Measurements from ENCODE around the gene ZDHHC21. TPM values are rescaled to one million over a fixed set of nuclear protein-coding genes. Genes with fewer than 3 reads are reported as not detected.
A peak's percentile ranks its signal among the peaks of the same experiment; 100 is the strongest.

Gene ZDHHC21
- total and polyA plus RNA-seq, 2 of the 8 experiments (the other 6 are each of a cell fraction or from before 2014, with no cell fraction given) = 1.9 to 6.0 TPM

DNA sequence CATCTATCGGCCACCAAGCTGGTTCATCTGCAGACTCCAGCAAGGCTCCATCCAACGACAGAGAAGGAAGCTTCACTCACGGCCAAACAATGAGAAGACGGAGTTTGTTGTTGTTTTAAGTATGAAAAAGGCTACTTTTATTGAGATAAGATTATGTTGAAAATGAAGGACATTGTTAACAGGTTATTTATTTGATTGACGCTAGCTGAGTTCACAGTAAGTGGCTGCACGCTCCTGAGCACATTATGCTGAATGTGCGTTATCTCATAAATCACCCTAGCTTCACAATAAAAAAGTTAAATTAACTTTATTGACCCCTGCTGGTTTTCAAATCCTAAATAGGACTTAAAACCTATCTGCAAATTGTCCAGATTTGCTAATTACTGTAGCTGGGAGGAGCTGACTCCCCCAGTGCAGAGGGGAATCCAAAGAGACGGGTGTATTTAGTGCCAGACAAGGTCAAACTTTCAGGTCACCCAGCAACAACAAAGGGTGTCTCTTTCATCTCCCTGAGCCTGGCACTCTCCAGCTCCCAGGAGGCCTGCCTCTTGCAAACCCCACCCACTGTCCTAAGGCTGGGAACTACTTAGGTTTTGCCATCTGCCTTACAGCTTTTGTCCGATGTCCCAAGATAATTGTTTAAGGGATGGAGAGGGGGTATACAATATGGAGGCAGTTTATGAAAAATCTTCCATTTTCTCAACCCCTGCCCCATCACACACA, 129.2 kb downstream of the ZDHHC21 start:
- H3K27ac ChIP-seq (ENCODE audit: low read depth, low read length) = no peak overlapping the region
- DNase-seq (ENCODE audit: low read depth in 1 of 2, low spot score in 2 of 2) (no peak), FAIRE-seq (no peak)
- peaks cover 0 to 9% (median 3%) of the 10 kb centered on the region in 4 experiments; a peak in 4 of 7 replicates for H3K4me1 ChIP-seq (replicated peaks in 1 of 4; ENCODE audit: control insufficient read depth in 3 of 4, insufficient read depth in 4 of 4, low read length in 3 of 4)
- no peak overlapping the region for H3K4me3 ChIP-seq (ENCODE audit: extremely low read depth in 1 of 4, insufficient read depth in 2 of 4, low read depth in 3 of 4, low read length in 4 of 4)
- H2BK15ac ChIP-seq (ENCODE audit: low read length) = no peak overlapping the region
- no peak overlapping the region for H2AFZ ChIP-seq (ENCODE audit: low read length)
- H3K18ac ChIP-seq (ENCODE audit: extremely low read depth, low read length) = no peak overlapping the region
- peaks cover 1% of the 10 kb centered on the region; the same call in 1 of the 2 replicates for H3K23me2 ChIP-seq (ENCODE audit: low read depth, low read length)
- no peaks in the 10 kb centered on the region for H3K79me1 ChIP-seq (ENCODE audit: low read depth, low read length)
- H4K91ac ChIP-seq (replicated peaks; ENCODE audit: insufficient read length, low read length) = no peak overlapping the region
- H2BK12ac ChIP-seq (ENCODE audit: low read depth, low read length) = 0 out of 2 replicates have a peak overlapping the region, but pooled peaks have one; percentile 4
- H3K56ac ChIP-seq (replicated peaks; ENCODE audit: insufficient read length, low read depth, low read length) = no peak overlapping the region
- no peak overlapping the region for H4K5ac ChIP-seq (ENCODE audit: insufficient read length, low read depth, low read length)
- ChIA-PET POLR2A (ENCODE audit: partially characterized antibody) (interaction anchor here (1.4 to 2.7 kb wide), 2 partner anchors 9 to 16 kb away, joined by 3 to 11 read pairs; no protein-coding TSS in a partner anchor), CTCF (ENCODE audit: partially characterized antibody) (interaction anchor here (0.6 to 2.4 kb wide), 13 partner anchors 8 to 1187 kb away, joined by 3 to 11 read pairs (median 3); no protein-coding TSS in a partner anchor)
- no peaks in the 10 kb centered on the region for H4K20me1 ChIP-seq (replicated peaks in 1 of 2; ENCODE audit: control insufficient read depth in 1 of 2, insufficient read depth in 2 of 2, low read length in 2 of 2)
- H2BK120ac ChIP-seq (replicated peaks; ENCODE audit: low read depth, low read length) = no peak overlapping the region
- no peaks in the 10 kb centered on the region for H3K36me3 ChIP-seq (ENCODE audit: control insufficient read depth in 2 of 4, insufficient read depth in 4 of 4, low read length in 3 of 4)
- H3K9ac ChIP-seq (replicated peaks in 1 of 4; ENCODE audit: extremely low read depth in 1 of 4, low read depth in 3 of 4, low read length in 3 of 4) = no peak overlapping the region
- no peaks in the 10 kb centered on the region for H3K9me3 ChIP-seq (ENCODE audit: insufficient read depth in 2 of 2, low read depth in 1 of 2, low read length in 1 of 2)
- no peak overlapping the region for H4K8ac ChIP-seq (ENCODE audit: extremely low read depth, insufficient read depth, low read length)
- H3K23ac ChIP-seq (ENCODE audit: insufficient read length) = no peak overlapping the region
- H3K14ac ChIP-seq (ENCODE audit: insufficient read length) = no peak overlapping the region
- 89% methylated on average over 9 of the region's 9 CpGs; no CpG with 5 or more reads in 1 of the 2 experiments for WGBS, 2 experiments (ENCODE audit: extremely low coverage in 1 of 2, insufficient coverage in 1 of 2, insufficient read length in 1 of 2, insufficient replicate concordance in 2 of 2, low coverage in 1 of 2, low lambda C conversion rate in 2 of 2, missing lambda C conversion rate in 1 of 2)
- H2BK20ac ChIP-seq (ENCODE audit: low read length) = no peak overlapping the region
- H2AK5ac ChIP-seq (ENCODE audit: low read depth, low read length) = no peak overlapping the region
- H3K4ac ChIP-seq (replicated peaks; ENCODE audit: insufficient read length, low read depth, low read length) = no peak overlapping the region
- no peaks in the 10 kb centered on the region for H3K27me3 ChIP-seq (replicated peaks in 1 of 4; ENCODE audit: control insufficient read depth in 3 of 4, extremely low read depth in 1 of 4, insufficient read depth in 3 of 4, low read length in 3 of 4)
- no peak overlapping the region for H2BK5ac ChIP-seq (ENCODE audit: low read depth, low read length)
- H3K79me2 ChIP-seq (ENCODE audit: control insufficient read depth in 1 of 2, insufficient read depth in 2 of 2, low read length in 2 of 2) = no peaks in the 10 kb centered on the region
- H3K4me2 ChIP-seq (ENCODE audit: insufficient read depth in 1 of 2, low read depth in 2 of 2, low read length in 2 of 2) = no peak overlapping the region
- TF ChIP-seq JUN (IDR thresholded peaks at IDR 0.05; ENCODE audit: low read depth, low read length) (no peak), USF2 (IDR thresholded peaks at IDR 0.05; ENCODE audit: low read length) (no peak), CEBPB (IDR thresholded peaks at IDR 0.05; ENCODE audit: low read depth, low read length) (no peak), CREB1 (IDR thresholded peaks at IDR 0.05) (no peak), NANOG (IDR thresholded peaks at IDR 0.05; ENCODE audit: insufficient read depth, low read depth, low read length, poor library complexity, severe bottlenecking) (no peak), CTBP2 (IDR thresholded peaks at IDR 0.05; ENCODE audit: borderline replicate concordance, insufficient read depth, insufficient read length, low read length) (no peak), SAP30 (IDR thresholded peaks at IDR 0.05; ENCODE audit: insufficient read depth, insufficient replicate concordance, low read length) (no peak)
- TF ChIP-seq, protein P1, sequence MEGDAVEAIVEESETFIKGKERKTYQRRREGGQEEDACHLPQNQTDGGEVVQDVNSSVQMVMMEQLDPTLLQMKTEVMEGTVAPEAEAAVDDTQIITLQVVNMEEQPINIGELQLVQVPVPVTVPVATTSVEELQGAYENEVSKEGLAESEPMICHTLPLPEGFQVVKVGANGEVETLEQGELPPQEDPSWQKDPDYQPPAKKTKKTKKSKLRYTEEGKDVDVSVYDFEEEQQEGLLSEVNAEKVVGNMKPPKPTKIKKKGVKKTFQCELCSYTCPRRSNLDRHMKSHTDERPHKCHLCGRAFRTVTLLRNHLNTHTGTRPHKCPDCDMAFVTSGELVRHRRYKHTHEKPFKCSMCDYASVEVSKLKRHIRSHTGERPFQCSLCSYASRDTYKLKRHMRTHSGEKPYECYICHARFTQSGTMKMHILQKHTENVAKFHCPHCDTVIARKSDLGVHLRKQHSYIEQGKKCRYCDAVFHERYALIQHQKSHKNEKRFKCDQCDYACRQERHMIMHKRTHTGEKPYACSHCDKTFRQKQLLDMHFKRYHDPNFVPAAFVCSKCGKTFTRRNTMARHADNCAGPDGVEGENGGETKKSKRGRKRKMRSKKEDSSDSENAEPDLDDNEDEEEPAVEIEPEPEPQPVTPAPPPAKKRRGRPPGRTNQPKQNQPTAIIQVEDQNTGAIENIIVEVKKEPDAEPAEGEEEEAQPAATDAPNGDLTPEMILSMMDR (IDR thresholded peaks at IDR 0.05; ENCODE audit: control extremely low read depth in 1 of 3, insufficient read depth in 1 of 3, low read depth in 1 of 3, low read length in 3 of 3) = no peak
